Measurements from ENCODE around the gene FCN1.
"Not testable (repeated sequence)": the region's sequence is repeated elsewhere in the genome, so short reads cannot be mapped to it uniquely, and the experiment has no call there.

FCN1 gene

DNA sequence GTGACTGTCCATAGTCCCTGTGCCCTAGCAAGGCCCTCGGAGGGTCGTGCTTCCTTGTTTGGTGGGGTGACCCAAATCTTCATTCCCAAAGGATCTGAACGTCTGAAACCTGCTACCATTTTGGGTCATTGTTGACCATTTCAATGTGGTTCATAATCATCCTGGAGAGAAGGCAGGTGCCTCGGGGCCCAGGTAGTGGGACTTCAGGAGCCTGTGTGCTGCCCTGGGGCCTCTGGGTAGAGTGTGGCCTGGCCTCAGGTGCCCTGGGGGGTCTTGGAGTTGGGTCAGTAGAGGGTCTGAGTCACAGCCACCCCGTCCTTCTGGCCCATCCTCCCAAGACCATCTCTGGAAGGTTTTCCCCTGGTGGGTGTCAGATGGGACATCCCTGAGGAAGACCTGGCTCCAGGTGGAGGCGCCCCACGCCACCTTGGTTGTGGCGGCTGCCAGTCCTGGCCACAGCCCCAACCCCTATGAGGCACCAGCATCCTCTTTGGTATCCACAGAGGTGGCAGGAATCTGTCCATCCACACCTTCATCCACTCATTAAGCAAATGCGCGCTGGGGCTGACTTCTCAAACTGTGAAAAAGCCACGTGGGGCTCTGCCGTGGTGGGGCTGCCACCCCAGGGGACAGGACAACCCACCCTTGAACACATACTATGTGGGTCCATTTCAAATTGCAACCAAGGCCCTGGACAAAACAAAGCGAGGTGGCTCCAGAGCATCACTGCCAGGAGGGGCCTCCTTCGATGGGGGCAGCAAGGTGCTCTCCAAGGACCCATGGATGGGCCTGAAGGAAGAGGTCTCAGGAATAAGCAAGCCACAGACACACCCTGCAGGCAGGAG, 41.6 kb upstream of the FCN1 start:
- TF ChIP-seq, protein P1, sequence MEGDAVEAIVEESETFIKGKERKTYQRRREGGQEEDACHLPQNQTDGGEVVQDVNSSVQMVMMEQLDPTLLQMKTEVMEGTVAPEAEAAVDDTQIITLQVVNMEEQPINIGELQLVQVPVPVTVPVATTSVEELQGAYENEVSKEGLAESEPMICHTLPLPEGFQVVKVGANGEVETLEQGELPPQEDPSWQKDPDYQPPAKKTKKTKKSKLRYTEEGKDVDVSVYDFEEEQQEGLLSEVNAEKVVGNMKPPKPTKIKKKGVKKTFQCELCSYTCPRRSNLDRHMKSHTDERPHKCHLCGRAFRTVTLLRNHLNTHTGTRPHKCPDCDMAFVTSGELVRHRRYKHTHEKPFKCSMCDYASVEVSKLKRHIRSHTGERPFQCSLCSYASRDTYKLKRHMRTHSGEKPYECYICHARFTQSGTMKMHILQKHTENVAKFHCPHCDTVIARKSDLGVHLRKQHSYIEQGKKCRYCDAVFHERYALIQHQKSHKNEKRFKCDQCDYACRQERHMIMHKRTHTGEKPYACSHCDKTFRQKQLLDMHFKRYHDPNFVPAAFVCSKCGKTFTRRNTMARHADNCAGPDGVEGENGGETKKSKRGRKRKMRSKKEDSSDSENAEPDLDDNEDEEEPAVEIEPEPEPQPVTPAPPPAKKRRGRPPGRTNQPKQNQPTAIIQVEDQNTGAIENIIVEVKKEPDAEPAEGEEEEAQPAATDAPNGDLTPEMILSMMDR (IDR thresholded peaks at IDR 0.05; ENCODE audit: low read depth, low read length): no peak

DNA sequence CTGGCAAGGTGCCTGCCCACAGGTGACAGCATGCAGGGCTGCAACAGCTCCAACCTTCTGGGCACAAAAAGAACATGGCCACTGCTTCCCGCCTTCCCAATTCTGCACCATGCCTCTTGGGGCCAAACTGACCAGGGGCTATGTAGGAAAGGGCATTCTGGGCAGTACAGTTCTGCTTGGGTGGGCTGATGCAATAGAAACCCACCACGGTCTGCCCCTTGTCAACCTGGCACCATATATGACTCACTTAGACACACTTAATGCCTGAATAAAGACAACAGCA, 40.2 kb upstream of the FCN1 start:
- TF ChIP-seq, protein P1 (IDR thresholded peaks at IDR 0.05; ENCODE audit: low read depth, low read length): no peak
- H3K4me3 ChIP-seq (ENCODE audit: low read depth, low read length): no peak overlapping the region

More for the DNA sequence above, 41.6 kb upstream of the FCN1 start:
- no peak overlapping the region for H3K4me3 ChIP-seq (ENCODE audit: low read depth, low read length)

DNA sequence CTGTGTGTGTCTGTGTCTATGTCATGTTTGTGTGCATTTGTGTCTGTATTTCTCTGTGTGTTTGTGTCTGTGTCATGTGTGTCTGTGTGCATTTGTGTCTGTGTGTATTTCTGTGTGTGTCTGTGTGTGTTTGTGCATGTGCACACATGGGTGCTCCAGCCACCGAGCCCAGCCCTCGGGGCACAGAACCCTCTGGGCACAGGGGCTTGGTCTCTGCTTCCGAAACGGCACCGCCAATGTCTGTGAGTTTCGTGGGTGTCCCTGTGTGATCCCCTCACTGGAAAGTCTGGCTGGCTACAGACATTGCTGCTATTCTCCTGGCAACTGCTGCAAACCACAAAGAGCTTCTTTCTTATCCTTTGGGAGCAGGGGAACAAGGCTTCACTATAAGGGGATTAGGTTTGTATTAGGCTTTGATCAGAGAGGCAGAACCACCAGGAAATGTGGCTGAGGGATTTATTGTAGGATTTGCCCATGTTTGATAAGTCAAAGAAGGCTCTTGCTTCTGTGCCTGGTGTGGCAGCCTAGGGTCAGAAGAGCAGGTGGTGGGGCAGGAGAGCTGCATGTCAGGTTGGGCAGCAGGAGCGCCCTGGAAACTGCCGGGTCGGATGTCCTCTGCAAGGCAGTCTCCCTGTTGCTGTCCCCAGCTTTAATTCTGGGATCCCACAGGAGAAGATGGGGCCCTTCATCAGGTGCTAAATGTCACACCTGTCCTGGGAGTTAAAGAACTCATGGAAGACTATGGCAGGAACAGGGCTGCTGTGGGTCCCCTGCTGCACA, 39.6 kb upstream of the FCN1 start:
- TF ChIP-seq, protein P1 (IDR thresholded peaks at IDR 0.05; ENCODE audit: low read depth, low read length): no peak
- no peak overlapping the region for H3K4me3 ChIP-seq (ENCODE audit: low read depth, low read length)

DNA sequence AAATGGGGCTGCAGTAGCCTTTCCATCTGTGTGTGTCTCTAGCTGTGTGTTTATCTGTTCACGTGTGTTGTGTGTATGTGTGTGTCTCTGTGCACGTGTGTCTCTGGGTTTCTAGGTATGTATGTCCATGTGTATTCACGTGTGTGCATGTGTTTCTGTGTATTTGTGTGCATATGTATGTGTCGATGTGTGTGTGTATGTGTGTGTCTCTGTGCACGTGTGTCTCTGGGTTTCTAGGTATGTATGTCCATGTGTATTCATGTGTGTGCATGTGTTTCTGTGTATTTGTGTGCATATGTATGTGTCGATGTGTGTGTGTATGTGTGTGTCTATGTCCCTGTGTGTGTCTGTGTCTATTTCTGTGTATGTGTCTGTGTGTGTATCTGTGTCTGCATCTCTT, 38.7 kb upstream of the FCN1 start:
- not testable (repeated sequence) for H3K4me3 ChIP-seq (ENCODE audit: low read depth, low read length)

DNA sequence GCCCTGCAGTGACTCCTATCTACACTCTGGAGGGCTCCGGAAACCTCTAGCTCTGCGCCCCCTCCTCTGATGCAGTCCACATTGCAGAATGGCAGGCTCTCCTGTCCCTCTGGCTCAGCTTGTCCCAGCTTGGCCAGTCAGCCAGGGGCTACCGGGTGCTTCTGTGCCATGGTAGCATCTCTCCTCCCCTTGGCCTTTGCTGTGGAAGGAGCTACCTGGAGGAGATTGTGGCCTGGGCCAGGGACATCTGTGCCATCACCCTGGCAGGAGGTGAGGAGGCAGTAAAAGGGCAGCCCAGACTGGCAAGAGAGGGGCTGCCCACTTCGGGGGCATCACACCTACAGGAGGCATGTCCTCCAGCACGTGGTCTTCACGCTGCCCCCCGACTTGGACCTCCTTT, 38.1 kb upstream of the FCN1 start:
- H3K4me3 ChIP-seq (ENCODE audit: low read depth, low read length): no peak overlapping the region
- TF ChIP-seq, protein P1 (IDR thresholded peaks at IDR 0.05; ENCODE audit: low read depth, low read length): no peak

DNA sequence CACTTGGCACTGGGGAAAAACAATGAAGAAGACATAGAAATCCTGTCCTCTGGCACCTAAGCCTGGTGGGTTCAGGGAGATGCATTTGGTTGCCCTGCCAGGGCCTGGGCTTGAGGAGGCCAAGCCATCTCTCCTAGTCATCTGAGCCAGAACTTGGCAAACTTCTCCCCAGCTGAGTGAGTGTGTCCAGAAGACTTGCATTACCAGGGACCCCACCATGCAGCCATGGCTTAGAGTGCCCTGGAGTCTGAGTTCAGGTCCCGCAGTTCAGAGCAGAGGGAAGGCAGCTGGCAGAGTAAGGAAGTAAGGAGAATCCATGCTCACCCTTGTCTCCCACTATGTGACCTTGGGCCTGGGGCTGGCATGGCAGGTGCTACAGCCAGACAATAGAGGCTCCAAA, 37.4 kb upstream of the FCN1 start:
- H3K4me3 ChIP-seq (ENCODE audit: low read depth, low read length): no peak overlapping the region
- TF ChIP-seq, protein P1 (IDR thresholded peaks at IDR 0.05; ENCODE audit: low read depth, low read length): no peak

DNA sequence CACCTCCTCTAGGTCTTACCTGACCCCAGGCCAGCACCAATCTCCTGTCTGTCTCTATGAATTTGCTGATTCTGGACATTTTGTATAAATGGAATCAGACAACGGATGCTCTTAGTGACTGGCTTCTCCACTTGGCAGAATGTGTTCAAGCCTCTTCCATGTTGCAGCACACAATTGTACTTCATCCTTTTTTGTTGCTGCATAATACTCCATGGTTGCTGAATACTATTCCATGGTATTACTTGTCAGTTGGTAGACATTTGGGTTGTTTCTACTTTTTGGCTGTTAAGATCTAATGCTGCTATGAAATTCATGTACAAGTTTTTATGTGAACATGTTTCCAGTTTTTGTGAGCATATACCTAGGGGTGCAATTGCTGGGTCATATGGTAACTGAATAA, 34.3 kb upstream of the FCN1 start:
- TF ChIP-seq, protein P1 (IDR thresholded peaks at IDR 0.05; ENCODE audit: low read depth, low read length): no peak
- H3K4me3 ChIP-seq (ENCODE audit: low read depth, low read length): no peak overlapping the region
